Cardiac muscle cell (in vitro differentiated cells and primary cell): ENCODE results near the gene OTC. TPM values are rescaled to one million over a fixed set of nuclear protein-coding genes. Genes with fewer than 3 reads are reported as not detected.

Experiments
- DNase-seq, 2 donors: peaks; one replicate each; pipeline versions ENCODE4 v3.0.0 to v3.0.0-alpha.2; 2010 to 2017; ENCODE audit warnings: low read depth in 1 of 2, low spot score in 1 of 2
- H3K27ac ChIP-seq: fragments of 200-600 bp; sonication (generic); 2 replicates; pipeline ENCODE4 v1.5.1; 2016
- H3K27me3 ChIP-seq: fragments of 200-600 bp; sonication (generic); 2 replicates; pipeline ENCODE4 v1.6.0; 2016; ENCODE audit warnings: control low read depth
- H3K36me3 ChIP-seq: fragments of 200-600 bp; sonication (generic); 2 replicates; pipeline ENCODE4 v1.5.1; 2016; ENCODE audit warnings: control low read depth
- H3K4me1 ChIP-seq: fragments of 200-600 bp; sonication (generic); 2 replicates; pipeline ENCODE4 v1.8.1; 2017; ENCODE audit warnings: low read depth, mild to moderate bottlenecking, mixed run types
- H3K4me3 ChIP-seq: fragments of 200-600 bp; sonication (generic); 2 replicates; pipeline ENCODE4 v1.5.1; 2016; ENCODE audit warnings: mild to moderate bottlenecking
- H3K9me3 ChIP-seq: fragments of 200-600 bp; sonication (generic); 2 replicates; pipeline ENCODE4 v1.5.1; 2017; ENCODE audit warnings: low read depth, mild to moderate bottlenecking, control low read depth
- polyA plus RNA-seq: library from polyadenylated mRNA; unstranded; fragments of >200 nt; fragmentation: Nextera tagmentation; extraction: Ambion mirVana; gene quantifications from 2 replicates; pipeline ENCODE4 v1.2.1, GENCODE V29; 2016
- total RNA-seq: library from RNA; depleted of rRNA; stranded (reverse); fragments of >200 nt; gene quantifications from 2 replicates; pipeline ENCODE4 v1.2.3, GENCODE V29; 2016
- TF ChIP-seq, protein P1 (sequence below): IDR thresholded peaks from 2 replicates; pipeline ENCODE4 v1.5.1; 2012; ENCODE audit warnings: low read depth, mild to moderate bottlenecking, low read length

The OTC gene
- total and polyA plus RNA-seq, 2 experiments from 2014 or later: not detected

DNA sequence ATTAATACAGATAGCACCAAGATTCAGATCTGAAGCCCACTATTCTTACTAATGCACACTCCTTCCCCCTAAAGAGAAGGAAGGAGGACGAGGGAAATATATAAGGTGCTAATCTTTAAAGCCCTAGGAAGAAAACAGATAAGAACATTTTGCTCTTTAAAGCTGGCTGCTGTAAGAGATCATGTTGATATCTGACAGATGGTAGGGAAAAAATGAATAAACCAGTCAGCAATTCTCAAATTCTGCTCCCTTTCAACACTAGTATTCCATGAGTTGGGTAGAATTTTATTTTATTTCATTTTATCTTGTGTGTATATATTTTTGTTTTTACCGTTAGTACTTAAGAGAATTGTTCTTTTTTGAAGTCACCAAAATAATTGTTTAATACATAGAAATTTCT is 19.2 kb downstream of the OTC start:
- Histone ChIP-seq H3K4me1 (no peaks in the 10 kb centered on the region), H3K27ac (no peak overlapping the region), H3K9me3 (no peaks in the 10 kb centered on the region), H3K36me3 (no peaks in the 10 kb centered on the region), H3K27me3 (no peaks in the 10 kb centered on the region), H3K4me3 (no peak overlapping the region)
- no peak for DNase-seq
- TF ChIP-seq, protein P1, sequence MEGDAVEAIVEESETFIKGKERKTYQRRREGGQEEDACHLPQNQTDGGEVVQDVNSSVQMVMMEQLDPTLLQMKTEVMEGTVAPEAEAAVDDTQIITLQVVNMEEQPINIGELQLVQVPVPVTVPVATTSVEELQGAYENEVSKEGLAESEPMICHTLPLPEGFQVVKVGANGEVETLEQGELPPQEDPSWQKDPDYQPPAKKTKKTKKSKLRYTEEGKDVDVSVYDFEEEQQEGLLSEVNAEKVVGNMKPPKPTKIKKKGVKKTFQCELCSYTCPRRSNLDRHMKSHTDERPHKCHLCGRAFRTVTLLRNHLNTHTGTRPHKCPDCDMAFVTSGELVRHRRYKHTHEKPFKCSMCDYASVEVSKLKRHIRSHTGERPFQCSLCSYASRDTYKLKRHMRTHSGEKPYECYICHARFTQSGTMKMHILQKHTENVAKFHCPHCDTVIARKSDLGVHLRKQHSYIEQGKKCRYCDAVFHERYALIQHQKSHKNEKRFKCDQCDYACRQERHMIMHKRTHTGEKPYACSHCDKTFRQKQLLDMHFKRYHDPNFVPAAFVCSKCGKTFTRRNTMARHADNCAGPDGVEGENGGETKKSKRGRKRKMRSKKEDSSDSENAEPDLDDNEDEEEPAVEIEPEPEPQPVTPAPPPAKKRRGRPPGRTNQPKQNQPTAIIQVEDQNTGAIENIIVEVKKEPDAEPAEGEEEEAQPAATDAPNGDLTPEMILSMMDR: no peak

DNA sequence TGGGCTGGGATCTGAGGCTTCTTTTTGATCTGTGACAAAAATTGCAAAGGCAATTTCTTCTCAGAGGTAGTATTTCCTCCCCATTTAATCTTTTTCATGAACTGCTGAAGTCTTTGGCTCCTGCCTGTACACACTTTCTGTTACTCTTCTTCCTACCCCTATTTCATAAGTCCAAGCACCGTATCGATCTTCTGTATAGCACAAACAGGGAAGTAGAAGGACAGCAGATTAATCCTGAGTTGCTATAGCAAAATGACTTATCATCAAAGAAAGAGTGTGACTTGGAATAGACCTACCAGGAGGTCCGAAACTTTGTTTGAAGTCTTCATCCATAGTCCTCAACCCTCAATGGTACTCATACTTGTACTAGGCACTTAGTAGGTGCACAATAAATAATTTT is 22.0 kb downstream of the OTC start:
- Histone ChIP-seq H3K4me3 (no peak overlapping the region), H3K9me3 (no peaks in the 10 kb centered on the region), H3K27ac (no peak overlapping the region), H3K4me1 (no peaks in the 10 kb centered on the region), H3K27me3 (no peaks in the 10 kb centered on the region), H3K36me3 (no peaks in the 10 kb centered on the region)
- no peak for DNase-seq
- TF ChIP-seq, protein P1: no peak

DNA sequence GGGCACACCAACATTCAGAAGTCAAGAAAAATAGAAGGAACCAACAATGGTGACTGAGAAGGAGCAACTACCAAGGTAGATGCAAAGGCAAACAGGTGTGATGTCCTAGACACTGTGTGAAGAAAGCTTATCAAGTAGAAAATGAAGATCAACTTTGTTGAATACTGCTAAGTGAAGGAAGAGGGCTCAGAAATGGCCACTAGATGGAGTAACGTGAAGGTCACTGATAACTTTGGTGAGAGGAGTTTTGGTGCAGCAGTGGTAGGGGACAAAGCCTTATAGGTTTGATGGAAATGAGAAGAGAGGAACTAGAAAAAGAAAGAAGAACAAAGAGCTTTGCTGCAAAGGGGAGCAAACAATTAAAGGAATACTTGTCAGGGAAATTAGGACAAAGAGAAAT is 23.5 kb downstream of the OTC start:
- Histone ChIP-seq H3K9me3 (no peaks in the 10 kb centered on the region), H3K36me3 (no peaks in the 10 kb centered on the region), H3K27me3 (no peaks in the 10 kb centered on the region), H3K4me1 (no peaks in the 10 kb centered on the region), H3K4me3 (no peak overlapping the region), H3K27ac (no peak overlapping the region)
- DNase-seq: peak; percentile 8 to 21
- TF ChIP-seq, protein P1: peak; percentile 50

DNA sequence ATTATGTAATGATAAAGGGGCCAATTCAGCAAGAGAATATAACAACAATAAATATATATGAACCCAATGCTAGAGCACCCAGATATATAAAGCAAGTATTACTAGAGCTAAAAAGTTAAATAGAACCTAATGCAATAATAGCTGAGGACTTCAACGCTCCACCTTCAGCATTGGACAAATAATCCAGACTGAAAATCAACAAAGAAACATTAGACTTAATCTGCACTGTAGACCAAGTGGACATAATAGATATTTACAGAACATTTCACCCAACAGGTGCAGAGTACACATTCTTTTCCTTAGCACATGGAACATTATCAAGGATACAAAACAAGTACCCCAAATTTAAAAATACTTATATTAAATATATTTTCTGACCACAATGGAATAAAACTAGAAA is 24.3 kb downstream of the OTC start:
- no peak overlapping the region for H3K27ac ChIP-seq
- no peaks in the 10 kb centered on the region for H3K36me3 ChIP-seq
- no peaks in the 10 kb centered on the region for H3K27me3 ChIP-seq
- H3K9me3 ChIP-seq: no peaks in the 10 kb centered on the region
- TF ChIP-seq, protein P1: no peak
- no peaks in the 10 kb centered on the region for H3K4me1 ChIP-seq
- no peak for DNase-seq
- H3K4me3 ChIP-seq: no peak overlapping the region

DNA sequence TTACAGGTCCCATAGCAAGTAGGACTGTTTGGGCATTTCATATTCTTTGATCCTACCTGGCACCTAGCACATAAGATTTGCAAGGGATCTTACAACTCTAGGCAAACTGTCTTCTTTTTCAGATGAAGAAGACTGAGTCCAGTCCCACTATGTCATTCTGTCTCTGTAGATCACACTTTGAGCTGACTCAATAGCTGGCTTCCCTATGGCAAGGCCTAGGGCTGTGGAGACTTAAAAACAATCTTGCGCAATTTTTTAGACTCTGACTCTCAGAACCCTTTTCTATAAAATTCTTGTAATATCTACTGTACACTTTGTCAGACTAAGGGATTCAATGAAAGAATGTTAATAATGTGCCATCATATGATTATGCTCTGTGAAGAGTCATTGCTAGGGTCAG is 26.7 kb downstream of the OTC start:
- H3K36me3 ChIP-seq: no peaks in the 10 kb centered on the region
- no peaks in the 10 kb centered on the region for H3K4me1 ChIP-seq
- H3K27ac ChIP-seq: no peak overlapping the region
- DNase-seq: peak in 1 of 2 donors; percentile 14
- H3K27me3 ChIP-seq: no peaks in the 10 kb centered on the region
- no peak overlapping the region for H3K4me3 ChIP-seq
- no peaks in the 10 kb centered on the region for H3K9me3 ChIP-seq
- TF ChIP-seq, protein P1: no peak

DNA sequence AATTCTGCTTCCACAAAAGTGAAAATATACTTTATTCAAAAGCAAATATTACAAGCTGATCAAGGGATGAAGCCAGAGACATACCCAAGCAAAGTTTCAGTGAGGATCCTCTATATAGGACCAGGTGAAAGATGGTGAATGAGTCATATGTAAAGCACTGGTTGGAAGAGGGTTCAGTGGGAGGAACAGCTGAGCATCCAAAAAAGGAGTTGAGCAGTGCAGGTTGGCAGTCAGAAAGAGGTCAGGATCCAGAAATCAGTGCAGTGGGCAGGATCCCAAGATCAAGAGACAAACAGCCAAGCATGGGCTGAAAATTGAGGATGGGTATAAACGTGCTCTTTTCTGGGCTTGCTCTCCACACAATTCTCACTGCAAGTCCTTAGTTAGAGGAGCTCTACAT is 30.3 kb downstream of the OTC start:
- DNase-seq: no peak
- TF ChIP-seq, protein P1: no peak
- H3K9me3 ChIP-seq: no peaks in the 10 kb centered on the region
- no peak overlapping the region for H3K27ac ChIP-seq
- H3K4me3 ChIP-seq: no peak overlapping the region
- H3K36me3 ChIP-seq: no peaks in the 10 kb centered on the region
- H3K27me3 ChIP-seq: no peaks in the 10 kb centered on the region
- H3K4me1 ChIP-seq: no peaks in the 10 kb centered on the region
